LNCAP (cell line): ENCODE results near the gene HRH2.

ENCODE experiments used
- TF ChIP-seq, protein P1 (sequence below): fragments of 450-650 bp; IDR thresholded peaks from 2 replicates; pipeline ENCODE4 v1.5.1; 2017; ENCODE audit warnings: mild to moderate bottlenecking

The HRH2 gene

DNA sequence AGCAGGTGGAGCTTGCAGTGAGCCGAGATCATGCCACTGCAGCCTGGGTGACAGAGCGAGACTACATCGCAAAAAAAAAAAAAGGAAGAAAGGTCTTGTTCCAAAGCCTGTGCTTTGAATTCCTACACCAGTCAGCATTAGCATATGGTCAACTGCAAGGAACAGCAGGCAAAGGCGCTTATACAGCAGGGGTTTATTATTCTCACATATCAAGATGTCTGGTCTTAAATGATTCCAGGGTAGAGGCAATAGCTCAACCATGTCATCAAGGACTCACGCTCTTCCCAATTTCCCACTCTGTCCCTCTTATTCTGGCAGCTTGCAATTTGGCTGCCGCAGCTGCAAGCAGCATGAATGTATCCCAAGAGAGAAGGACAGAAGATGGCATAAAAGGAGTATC lies 28.6 kb upstream of the HRH2 start:
- TF ChIP-seq, protein P1, sequence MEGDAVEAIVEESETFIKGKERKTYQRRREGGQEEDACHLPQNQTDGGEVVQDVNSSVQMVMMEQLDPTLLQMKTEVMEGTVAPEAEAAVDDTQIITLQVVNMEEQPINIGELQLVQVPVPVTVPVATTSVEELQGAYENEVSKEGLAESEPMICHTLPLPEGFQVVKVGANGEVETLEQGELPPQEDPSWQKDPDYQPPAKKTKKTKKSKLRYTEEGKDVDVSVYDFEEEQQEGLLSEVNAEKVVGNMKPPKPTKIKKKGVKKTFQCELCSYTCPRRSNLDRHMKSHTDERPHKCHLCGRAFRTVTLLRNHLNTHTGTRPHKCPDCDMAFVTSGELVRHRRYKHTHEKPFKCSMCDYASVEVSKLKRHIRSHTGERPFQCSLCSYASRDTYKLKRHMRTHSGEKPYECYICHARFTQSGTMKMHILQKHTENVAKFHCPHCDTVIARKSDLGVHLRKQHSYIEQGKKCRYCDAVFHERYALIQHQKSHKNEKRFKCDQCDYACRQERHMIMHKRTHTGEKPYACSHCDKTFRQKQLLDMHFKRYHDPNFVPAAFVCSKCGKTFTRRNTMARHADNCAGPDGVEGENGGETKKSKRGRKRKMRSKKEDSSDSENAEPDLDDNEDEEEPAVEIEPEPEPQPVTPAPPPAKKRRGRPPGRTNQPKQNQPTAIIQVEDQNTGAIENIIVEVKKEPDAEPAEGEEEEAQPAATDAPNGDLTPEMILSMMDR: no peak

GRCh38 chr5:175629793-175630192 lies 28.1 kb upstream of the HRH2 start:
- TF ChIP-seq, protein P1: no peak

DNA sequence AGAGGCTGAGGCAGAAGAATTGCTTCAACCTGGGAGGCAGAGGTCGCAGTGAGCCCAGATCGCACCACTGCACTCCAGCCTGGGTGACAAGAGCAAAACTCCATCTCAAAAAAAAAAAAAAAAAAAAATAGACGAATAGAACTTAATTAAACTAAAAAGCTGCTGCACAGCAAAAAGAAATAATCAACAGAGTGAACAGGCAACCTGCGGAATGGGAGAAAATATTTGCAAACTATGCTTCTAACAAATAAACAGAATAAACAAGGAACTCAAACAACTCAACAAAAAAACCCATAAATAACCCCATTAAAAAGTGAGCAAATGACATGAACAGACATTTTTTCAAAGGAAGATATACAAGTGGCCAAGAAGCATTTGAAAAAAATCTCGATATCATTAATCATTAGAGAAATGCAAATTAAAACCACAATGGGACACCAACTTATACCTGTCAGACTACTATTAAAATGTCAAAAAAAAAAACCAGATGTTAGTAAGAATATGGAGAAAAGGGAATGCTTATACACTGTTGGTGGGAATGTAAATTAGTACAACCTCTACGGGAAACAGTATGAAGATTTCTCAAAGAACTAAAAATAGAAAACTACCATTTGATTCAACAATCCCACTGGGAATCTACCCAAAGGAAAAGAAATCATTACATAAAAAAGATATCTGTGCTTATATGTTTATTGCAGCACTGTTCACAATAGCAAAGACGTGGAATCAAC lies 21.9 kb upstream of the HRH2 start:
- TF ChIP-seq, protein P1: no peak

DNA sequence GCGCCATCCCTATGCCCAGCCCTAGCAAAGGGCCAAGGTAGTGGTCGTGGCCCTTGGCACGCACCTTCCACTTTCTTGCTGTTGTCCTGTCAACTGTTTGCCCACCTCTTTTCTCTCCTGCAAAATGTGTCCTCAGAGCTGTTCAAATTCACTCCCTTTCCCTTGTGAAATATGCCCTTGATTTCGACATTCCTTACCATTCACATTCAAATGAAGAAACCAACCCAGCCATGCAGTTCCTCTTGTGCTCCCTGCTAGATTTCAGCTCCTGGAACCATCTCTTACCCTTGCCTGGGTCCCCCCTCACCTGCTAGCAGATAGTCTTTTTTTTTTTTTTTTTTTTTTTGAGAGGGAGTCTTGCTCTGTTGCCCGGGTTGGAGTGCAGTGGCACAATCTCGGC lies 19.6 kb upstream of the HRH2 start:
- TF ChIP-seq, protein P1: no peak

DNA sequence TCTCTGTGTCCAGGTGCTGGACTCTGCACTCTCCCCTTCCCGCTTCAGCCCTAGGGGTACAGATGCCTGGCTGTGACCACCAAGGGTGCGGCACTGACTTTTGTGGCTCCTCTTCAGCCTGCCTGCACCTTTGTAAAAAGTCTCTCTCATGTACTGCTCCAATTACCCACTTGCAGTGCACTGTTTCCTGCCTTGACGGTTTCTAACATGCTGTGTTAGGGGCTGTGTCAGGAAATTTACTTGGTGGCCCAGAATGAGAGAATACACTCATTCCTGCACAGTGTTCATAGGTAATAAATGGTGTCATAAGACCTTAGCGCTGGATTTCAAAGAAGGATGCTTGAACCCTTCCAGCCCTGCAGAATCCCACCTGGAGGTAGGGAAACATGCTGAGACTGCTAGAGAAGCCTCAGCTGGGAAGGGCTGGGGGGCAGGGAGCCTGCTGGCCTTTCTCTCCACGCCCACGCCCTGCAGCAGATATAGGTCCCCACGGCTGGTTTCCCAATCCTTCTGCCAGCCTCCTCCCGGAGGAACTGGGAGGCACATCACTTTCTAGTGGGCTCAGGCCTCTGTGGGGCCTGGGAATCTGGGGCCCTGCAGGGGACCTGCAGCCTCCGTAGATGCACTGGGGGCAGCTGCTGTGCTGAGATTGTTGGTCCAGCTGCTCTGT lies 17.6 kb upstream of the HRH2 start:
- TF ChIP-seq, protein P1: no peak

- TF ChIP-seq, protein P1: no peak
Observed at GRCh38 chr5:175642998-175643397, 14.9 kb upstream of the HRH2 start.

- TF ChIP-seq, protein P1: no peak
Observed at GRCh38 chr5:175646251-175646650, 11.6 kb upstream of the HRH2 start.
